Parathyroid adenoma (tissue), 2 donors: ENCODE data around the gene HTR3E.

Experiments
- H2AFZ ChIP-seq: fragments of 300-600 bp; sonication (generic); one replicate; pipeline ENCODE4 v1.7.0; 2017; ENCODE audit warnings: antibody characterized with exemption, mild to moderate bottlenecking
- H3K27ac ChIP-seq: fragments of 300-600 bp; sonication (generic); one replicate; pipeline ENCODE4 v1.7.0; 2017
- H3K27me3 ChIP-seq: fragments of 300-600 bp; sonication (generic); one replicate; pipeline ENCODE4 v1.7.0; 2017; ENCODE audit warnings: low read length; ENCODE audit not compliant: control insufficient read depth, insufficient read depth
- H3K36me3 ChIP-seq: fragments of 300-600 bp; sonication (generic); one replicate; pipeline ENCODE4 v1.7.0; 2017; ENCODE audit warnings: low read length; ENCODE audit not compliant: control insufficient read depth, insufficient read depth
- H3K4me1 ChIP-seq: fragments of 300-600 bp; sonication (generic); one replicate; pipeline ENCODE4 v1.7.0; 2017; ENCODE audit warnings: control low read depth
- H3K4me2 ChIP-seq: fragments of 300-600 bp; sonication (generic); one replicate; pipeline ENCODE4 v1.7.0; 2017; ENCODE audit warnings: low read length
- H3K4me3 ChIP-seq: fragments of 300-600 bp; sonication (generic); one replicate; pipeline ENCODE4 v1.7.0; 2017; ENCODE audit warnings: low read depth, low read length
- H3K79me2 ChIP-seq: fragments of 300-600 bp; sonication (generic); one replicate; pipeline ENCODE4 v1.7.0; 2017; ENCODE audit warnings: control low read depth
- H3K9ac ChIP-seq: fragments of 300-600 bp; sonication (generic); one replicate; pipeline ENCODE4 v1.7.0; 2017; ENCODE audit warnings: mild to moderate bottlenecking
- H3K9me3 ChIP-seq: fragments of 300-600 bp; sonication (generic); one replicate; pipeline ENCODE4 v1.7.0; 2017; ENCODE audit warnings: low read length; ENCODE audit not compliant: control insufficient read depth
- CTCF ChIP-seq: fragments of 300-600 bp; sonication (generic); IDR thresholded peaks from one replicate; pipeline ENCODE4 v1.7.0; 2017; ENCODE audit warnings: antibody characterized with exemption, mild to moderate bottlenecking
- donor health status: primary hyperparathyroidism.

The HTR3E gene

DNA sequence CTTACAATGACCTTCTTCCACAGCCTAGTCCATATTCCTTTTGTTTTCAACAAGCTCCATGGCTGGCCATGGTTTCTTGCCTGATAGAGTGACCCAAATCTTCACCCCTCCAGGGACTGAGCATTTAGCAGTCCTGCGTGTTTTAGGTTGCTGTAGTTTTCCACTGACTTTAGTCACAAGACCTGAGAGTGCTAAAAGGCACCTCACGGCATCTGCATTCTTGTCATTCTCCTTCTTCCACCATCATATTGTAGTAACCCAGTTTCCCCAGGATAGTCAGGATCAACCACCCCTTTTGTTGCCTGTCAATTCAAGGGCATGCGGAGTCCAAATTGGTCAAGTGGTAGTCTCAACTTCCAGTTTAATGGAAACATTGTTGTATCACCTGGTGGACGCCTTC is 23.2 kb upstream of the HTR3E start:
- Histone ChIP-seq H3K9ac (no peak overlapping the region), H3K27me3 (no peaks in the 10 kb centered on the region), H3K4me1 (no peaks in the 10 kb centered on the region), H3K36me3 (no peaks in the 10 kb centered on the region), H3K4me3 (no peak overlapping the region), H3K9me3 (no peaks in the 10 kb centered on the region), H3K27ac (no peak overlapping the region), H2AFZ (no peak overlapping the region), H3K4me2 (no peak overlapping the region), H3K79me2 (no peaks in the 10 kb centered on the region)
- no peak for TF ChIP-seq CTCF

- Histone ChIP-seq H3K9ac (no peak overlapping the region), H3K9me3 (no peaks in the 10 kb centered on the region), H3K27me3 (no peaks in the 10 kb centered on the region), H2AFZ (no peak overlapping the region), H3K4me1 (no peaks in the 10 kb centered on the region), H3K27ac (no peak overlapping the region), H3K79me2 (no peaks in the 10 kb centered on the region), H3K4me3 (no peak overlapping the region), H3K36me3 (no peaks in the 10 kb centered on the region), H3K4me2 (no peak overlapping the region)
- TF ChIP-seq CTCF, result no peak
Measured at GRCh38 chr3:184075901-184076300, 21.0 kb upstream of the HTR3E start.

- H3K27ac ChIP-seq, result no peak overlapping the region
- no peaks in the 10 kb centered on the region for H3K9me3 ChIP-seq
- no peak overlapping the region for H3K4me2 ChIP-seq
- TF ChIP-seq CTCF, result no peak
- H2AFZ ChIP-seq, result no peak overlapping the region
- H3K36me3 ChIP-seq, result no peaks in the 10 kb centered on the region
- no peaks in the 10 kb centered on the region for H3K4me1 ChIP-seq
- no peaks in the 10 kb centered on the region for H3K79me2 ChIP-seq
- no peaks in the 10 kb centered on the region for H3K27me3 ChIP-seq
- H3K9ac ChIP-seq, result no peak overlapping the region
- no peak overlapping the region for H3K4me3 ChIP-seq
Measured at GRCh38 chr3:184077881-184078280, 19.0 kb upstream of the HTR3E start.

GRCh38 chr3:184078851-184079250 is 18.0 kb upstream of the HTR3E start:
- no peaks in the 10 kb centered on the region for H3K9me3 ChIP-seq
- no peaks in the 10 kb centered on the region for H3K4me1 ChIP-seq
- H3K27ac ChIP-seq, result no peak overlapping the region
- no peak overlapping the region for H3K9ac ChIP-seq
- H3K4me2 ChIP-seq, result no peak overlapping the region
- H3K79me2 ChIP-seq, result no peaks in the 10 kb centered on the region
- H2AFZ ChIP-seq, result no peak overlapping the region
- no peak for TF ChIP-seq CTCF
- no peaks in the 10 kb centered on the region for H3K27me3 ChIP-seq
- no peaks in the 10 kb centered on the region for H3K36me3 ChIP-seq
- no peak overlapping the region for H3K4me3 ChIP-seq

GRCh38 chr3:184081116-184081830 is 15.6 kb upstream of the HTR3E start:
- H3K4me3 ChIP-seq, result no peak overlapping the region
- no peaks in the 10 kb centered on the region for H3K36me3 ChIP-seq
- no peaks in the 10 kb centered on the region for H3K9me3 ChIP-seq
- no peak overlapping the region for H2AFZ ChIP-seq
- TF ChIP-seq CTCF, result no peak
- no peaks in the 10 kb centered on the region for H3K79me2 ChIP-seq
- H3K4me1 ChIP-seq, result no peaks in the 10 kb centered on the region
- no peak overlapping the region for H3K27ac ChIP-seq
- no peaks in the 10 kb centered on the region for H3K27me3 ChIP-seq
- no peak overlapping the region for H3K4me2 ChIP-seq
- H3K9ac ChIP-seq, result no peak overlapping the region
